ENCODE data around the gene CPSF7. TPM values are rescaled to one million over a fixed set of nuclear protein-coding genes. Genes with fewer than 3 reads are reported as not detected.

CPSF7 gene
- polyA plus RNA-seq, 1 of the 3 experiments (the other 2 are of a cell fraction), result 44.0 TPM

DNA sequence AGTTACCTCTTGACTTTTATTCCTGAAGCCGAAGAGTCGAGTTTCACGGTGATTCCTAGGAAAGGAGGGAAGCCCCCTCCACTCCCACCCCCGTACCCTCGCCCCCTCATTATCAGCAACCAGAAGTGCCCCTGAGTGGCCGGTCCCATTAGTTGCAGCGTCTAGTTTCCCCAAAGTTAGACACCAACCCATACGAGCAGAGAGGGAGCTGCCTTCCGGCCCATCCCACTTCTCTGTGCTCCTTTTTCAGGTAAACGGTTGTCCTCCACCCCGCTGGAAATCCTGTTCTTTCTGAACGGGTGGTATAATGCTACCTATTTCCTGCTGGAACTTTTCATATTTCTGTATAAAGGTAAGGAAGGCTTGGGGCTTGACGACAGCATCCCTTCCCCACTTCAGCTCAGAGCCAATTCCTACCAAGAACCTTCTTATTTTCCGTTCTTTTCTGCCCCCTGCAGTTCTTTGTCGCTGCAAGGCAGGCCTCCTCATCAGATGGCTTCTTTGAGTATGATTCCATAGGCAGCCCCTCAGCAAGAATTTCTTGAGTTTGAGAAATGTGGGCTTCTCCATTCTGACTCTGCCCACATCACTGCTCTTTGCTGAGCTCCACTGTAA, 36.7 kb downstream of the CPSF7 start:
- peak overlapping the region; percentile 70 for H3K9ac ChIP-seq
- H3K4me1 ChIP-seq (ENCODE audit: control insufficient read depth in 1 of 2, insufficient read depth in 2 of 2, low read depth in 1 of 2, low read length in 1 of 2), result peaks cover 0 to 6% of the 10 kb centered on the region in 2 experiments; a peak in 2 of 4 replicates
- peak; percentile 52 for TF ChIP-seq RAD21 (IDR thresholded peaks at IDR 0.05; ENCODE audit: low read length)
- TF ChIP-seq TCF12 (IDR thresholded peaks at IDR 0.05), result no peak
- TF ChIP-seq RFX5 (IDR thresholded peaks at IDR 0.05; ENCODE audit: low read length), result no peak
- TF ChIP-seq, protein P1, sequence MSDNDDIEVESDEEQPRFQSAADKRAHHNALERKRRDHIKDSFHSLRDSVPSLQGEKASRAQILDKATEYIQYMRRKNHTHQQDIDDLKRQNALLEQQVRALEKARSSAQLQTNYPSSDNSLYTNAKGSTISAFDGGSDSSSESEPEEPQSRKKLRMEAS (IDR thresholded peaks at IDR 0.05; ENCODE audit: low read depth), result no peak
- TF ChIP-seq FOSL2 (IDR thresholded peaks at IDR 0.05; ENCODE audit: borderline replicate concordance, low read depth), result no peak
- TF ChIP-seq, protein P2, sequence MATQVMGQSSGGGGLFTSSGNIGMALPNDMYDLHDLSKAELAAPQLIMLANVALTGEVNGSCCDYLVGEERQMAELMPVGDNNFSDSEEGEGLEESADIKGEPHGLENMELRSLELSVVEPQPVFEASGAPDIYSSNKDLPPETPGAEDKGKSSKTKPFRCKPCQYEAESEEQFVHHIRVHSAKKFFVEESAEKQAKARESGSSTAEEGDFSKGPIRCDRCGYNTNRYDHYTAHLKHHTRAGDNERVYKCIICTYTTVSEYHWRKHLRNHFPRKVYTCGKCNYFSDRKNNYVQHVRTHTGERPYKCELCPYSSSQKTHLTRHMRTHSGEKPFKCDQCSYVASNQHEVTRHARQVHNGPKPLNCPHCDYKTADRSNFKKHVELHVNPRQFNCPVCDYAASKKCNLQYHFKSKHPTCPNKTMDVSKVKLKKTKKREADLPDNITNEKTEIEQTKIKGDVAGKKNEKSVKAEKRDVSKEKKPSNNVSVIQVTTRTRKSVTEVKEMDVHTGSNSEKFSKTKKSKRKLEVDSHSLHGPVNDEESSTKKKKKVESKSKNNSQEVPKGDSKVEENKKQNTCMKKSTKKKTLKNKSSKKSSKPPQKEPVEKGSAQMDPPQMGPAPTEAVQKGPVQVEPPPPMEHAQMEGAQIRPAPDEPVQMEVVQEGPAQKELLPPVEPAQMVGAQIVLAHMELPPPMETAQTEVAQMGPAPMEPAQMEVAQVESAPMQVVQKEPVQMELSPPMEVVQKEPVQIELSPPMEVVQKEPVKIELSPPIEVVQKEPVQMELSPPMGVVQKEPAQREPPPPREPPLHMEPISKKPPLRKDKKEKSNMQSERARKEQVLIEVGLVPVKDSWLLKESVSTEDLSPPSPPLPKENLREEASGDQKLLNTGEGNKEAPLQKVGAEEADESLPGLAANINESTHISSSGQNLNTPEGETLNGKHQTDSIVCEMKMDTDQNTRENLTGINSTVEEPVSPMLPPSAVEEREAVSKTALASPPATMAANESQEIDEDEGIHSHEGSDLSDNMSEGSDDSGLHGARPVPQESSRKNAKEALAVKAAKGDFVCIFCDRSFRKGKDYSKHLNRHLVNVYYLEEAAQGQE (IDR thresholded peaks at IDR 0.05; ENCODE audit: low read depth, low read length), result no peak
- TF ChIP-seq, protein P3, sequence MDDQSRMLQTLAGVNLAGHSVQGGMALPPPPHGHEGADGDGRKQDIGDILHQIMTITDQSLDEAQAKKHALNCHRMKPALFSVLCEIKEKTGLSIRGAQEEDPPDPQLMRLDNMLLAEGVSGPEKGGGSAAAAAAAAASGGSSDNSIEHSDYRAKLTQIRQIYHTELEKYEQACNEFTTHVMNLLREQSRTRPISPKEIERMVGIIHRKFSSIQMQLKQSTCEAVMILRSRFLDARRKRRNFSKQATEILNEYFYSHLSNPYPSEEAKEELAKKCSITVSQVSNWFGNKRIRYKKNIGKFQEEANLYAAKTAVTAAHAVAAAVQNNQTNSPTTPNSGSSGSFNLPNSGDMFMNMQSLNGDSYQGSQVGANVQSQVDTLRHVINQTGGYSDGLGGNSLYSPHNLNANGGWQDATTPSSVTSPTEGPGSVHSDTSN (IDR thresholded peaks at IDR 0.05), result no peak
- TF ChIP-seq SMC3 (IDR thresholded peaks at IDR 0.05; ENCODE audit: low read depth, low read length), result no peak; the same call in 1 of the 2 replicates
- TF ChIP-seq RXRA (IDR thresholded peaks at IDR 0.05; ENCODE audit: borderline replicate concordance, low read depth), result no peak
- TF ChIP-seq, protein P4, sequence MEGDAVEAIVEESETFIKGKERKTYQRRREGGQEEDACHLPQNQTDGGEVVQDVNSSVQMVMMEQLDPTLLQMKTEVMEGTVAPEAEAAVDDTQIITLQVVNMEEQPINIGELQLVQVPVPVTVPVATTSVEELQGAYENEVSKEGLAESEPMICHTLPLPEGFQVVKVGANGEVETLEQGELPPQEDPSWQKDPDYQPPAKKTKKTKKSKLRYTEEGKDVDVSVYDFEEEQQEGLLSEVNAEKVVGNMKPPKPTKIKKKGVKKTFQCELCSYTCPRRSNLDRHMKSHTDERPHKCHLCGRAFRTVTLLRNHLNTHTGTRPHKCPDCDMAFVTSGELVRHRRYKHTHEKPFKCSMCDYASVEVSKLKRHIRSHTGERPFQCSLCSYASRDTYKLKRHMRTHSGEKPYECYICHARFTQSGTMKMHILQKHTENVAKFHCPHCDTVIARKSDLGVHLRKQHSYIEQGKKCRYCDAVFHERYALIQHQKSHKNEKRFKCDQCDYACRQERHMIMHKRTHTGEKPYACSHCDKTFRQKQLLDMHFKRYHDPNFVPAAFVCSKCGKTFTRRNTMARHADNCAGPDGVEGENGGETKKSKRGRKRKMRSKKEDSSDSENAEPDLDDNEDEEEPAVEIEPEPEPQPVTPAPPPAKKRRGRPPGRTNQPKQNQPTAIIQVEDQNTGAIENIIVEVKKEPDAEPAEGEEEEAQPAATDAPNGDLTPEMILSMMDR (IDR thresholded peaks at IDR 0.05), result peak; percentile 28
- TF ChIP-seq, protein P5, sequence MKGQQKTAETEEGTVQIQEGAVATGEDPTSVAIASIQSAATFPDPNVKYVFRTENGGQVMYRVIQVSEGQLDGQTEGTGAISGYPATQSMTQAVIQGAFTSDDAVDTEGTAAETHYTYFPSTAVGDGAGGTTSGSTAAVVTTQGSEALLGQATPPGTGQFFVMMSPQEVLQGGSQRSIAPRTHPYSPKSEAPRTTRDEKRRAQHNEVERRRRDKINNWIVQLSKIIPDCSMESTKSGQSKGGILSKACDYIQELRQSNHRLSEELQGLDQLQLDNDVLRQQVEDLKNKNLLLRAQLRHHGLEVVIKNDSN (IDR thresholded peaks at IDR 0.05; ENCODE audit: borderline replicate concordance, low read depth), result no peak
- TF ChIP-seq MEF2A (IDR thresholded peaks at IDR 0.05; ENCODE audit: borderline replicate concordance, low read depth), result no peak
- TF ChIP-seq GATA2 (CRISPR knock-in tag; IDR thresholded peaks at IDR 0.05), result no peak
- no peaks in the 10 kb centered on the region for H4K20me1 ChIP-seq (ENCODE audit: insufficient read depth)
- no peak overlapping the region for H3K27ac ChIP-seq (ENCODE audit: low read depth in 2 of 2, low read length in 1 of 2)
- peak overlapping the region; percentile 99 for H2AFZ ChIP-seq (ENCODE audit: low read depth)
- no peaks in the 10 kb centered on the region for H3K79me2 ChIP-seq (ENCODE audit: insufficient read depth)
- peaks cover 3% of the 10 kb centered on the region for H3F3A ChIP-seq (replicated peaks; ENCODE audit: insufficient read depth)
- peak overlapping the region; percentile 63 to 70 for H3K4me3 ChIP-seq (ENCODE audit: low read depth in 2 of 2, low read length in 1 of 2)
- 14% methylated on average over 15 of the region's 15 CpGs for WGBS (ENCODE audit: low lambda C conversion rate)
- no peaks in the 10 kb centered on the region for H3K27me3 ChIP-seq (ENCODE audit: insufficient read depth)
- no peaks in the 10 kb centered on the region for H3K9me2 ChIP-seq
- peak overlapping the region; percentile 89 for H3K4me2 ChIP-seq
- ChIA-PET CTCF (interaction anchor here (0.6 to 4.8 kb wide), 22 partner anchors 8 to 1582 kb away, joined by 3 to 81 read pairs (median 4); partner anchors contain the start of genes CPSF7, CYB561A3, DDB1 and SDHAF2), POLR2A (interaction anchor here (1.1 to 3.2 kb wide), 5 partner anchors 9 to 57 kb away, joined by 3 to 14 read pairs (median 9); partner anchors contain the start of genes CPSF7, CYB561A3, SDHAF2 and TMEM138)
- H3K36me3 ChIP-seq (replicated peaks in 1 of 2; ENCODE audit: control insufficient read depth in 1 of 2, insufficient read depth in 2 of 2, low read length in 1 of 2), result peaks cover 0 to 14% of the 10 kb centered on the region in 2 experiments
- no peaks in the 10 kb centered on the region for H3K9me3 ChIP-seq
- peak; percentile 52 for DNase-seq
